Measurements from ENCODE around the gene ZDHHC11B. TPM values are rescaled to one million over a fixed set of nuclear protein-coding genes. Genes with fewer than 3 reads are reported as not detected.
"Not testable (repeated sequence)": the region's sequence is repeated elsewhere in the genome, so short reads cannot be mapped to it uniquely, and the experiment has no call there.

ZDHHC11B gene
- total RNA-seq, 8 experiments from 2014 or later: 0.24 to 8.6 (median 3.3) TPM; not detected in 1

- not testable (repeated sequence) for H3K27ac ChIP-seq; H3K4me1 ChIP-seq (replicated peaks in 1 of 2); H3K4me3 ChIP-seq
- WGBS, 10 experiments: no CpG with 5 or more reads among the region's 12 CpGs
- in situ Hi-C loops (cut with MboI; ENCODE audit: low pct_unique_long_range_greater_than_20kb in 2 of 9, low sequenced_read_pairs in 9 of 9, unreplicated experiment in 9 of 9): loop anchor here in 1 of 9 experiments (10.0 kb wide), 1 partner anchor 95 kb away; the partner anchor contains the start of gene ZDHHC11B
- peak in 6 of 8 experiments; percentile 7 to 56 (median 37) for ATAC-seq (replicated peaks in 6 of 8)
Measured at GRCh38 chr5:690293-690692, 94.2 kb downstream of the ZDHHC11B start.

DNA sequence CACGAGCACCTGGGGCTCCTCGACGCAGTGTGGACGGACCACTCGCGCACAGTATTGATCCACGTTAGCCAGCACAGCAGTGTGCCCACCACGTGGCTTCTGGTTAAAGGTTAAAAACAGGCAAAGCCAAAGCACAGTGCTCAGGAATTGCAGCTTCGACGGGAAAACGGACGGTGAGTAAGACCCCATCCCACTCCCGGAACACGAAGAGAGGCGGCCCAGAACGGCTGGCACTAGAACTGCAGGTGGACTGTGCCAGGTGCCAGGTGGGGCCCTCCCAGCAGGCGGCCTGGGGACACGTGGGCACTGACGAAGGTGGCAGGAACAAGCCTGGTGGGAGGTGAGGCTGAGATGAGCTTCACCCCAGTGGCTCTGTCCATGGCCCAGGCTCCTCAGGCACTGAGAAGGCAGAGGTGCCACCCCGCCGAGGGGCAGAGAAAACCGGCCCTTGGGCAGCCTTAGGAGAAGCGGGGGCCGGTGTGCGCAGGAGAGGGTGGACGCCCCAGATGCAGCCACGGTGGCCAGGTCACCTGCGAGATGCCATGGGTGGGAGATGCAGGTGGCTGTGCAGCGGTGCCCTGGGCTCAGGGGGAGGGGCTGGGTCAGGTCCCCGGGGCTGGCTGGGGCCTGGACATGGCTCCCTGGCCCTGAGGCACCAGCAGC, 96.0 kb downstream of the ZDHHC11B start:
- in situ Hi-C loops (cut with MboI; ENCODE audit: low pct_unique_long_range_greater_than_20kb in 2 of 9, low sequenced_read_pairs in 9 of 9, unreplicated experiment in 9 of 9); H3K4me3 ChIP-seq; H3K27ac ChIP-seq; ATAC-seq (replicated peaks in 6 of 8); H3K4me1 ChIP-seq (replicated peaks in 1 of 2): not testable (repeated sequence)
- WGBS, 10 experiments: no CpG with 5 or more reads among the region's 30 CpGs

- ATAC-seq (replicated peaks in 6 of 8); in situ Hi-C loops (cut with MboI; ENCODE audit: low pct_unique_long_range_greater_than_20kb in 2 of 9, low sequenced_read_pairs in 9 of 9, unreplicated experiment in 9 of 9): not testable (repeated sequence)
- WGBS, 10 experiments: no CpG with 5 or more reads among the region's 12 CpGs
Measured at GRCh38 chr5:686936-687335, 97.6 kb downstream of the ZDHHC11B start.

DNA sequence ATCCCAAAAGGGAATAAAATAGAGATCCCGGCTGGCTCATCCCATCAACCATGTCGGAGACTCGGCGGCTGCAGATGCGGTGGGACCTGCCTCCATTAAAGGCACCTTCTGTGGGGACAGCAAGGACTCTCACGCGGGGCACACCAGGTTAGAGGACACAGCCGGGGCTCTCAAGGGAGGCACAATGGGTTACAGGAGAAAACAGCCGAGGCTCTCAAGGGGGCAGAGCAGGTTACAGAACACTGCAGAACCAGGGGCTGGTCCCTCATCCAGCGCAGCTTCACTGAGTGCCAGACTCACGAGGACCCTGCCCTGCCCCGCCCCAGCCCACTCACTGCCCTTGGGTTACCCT, 98.4 kb downstream of the ZDHHC11B start:
- WGBS, 10 experiments: 100% methylated on average over 4 of the region's 12 CpGs; no CpG with 5 or more reads in 9 of the 10 experiments
- in situ Hi-C loops (cut with MboI; ENCODE audit: low pct_unique_long_range_greater_than_20kb in 2 of 9, low sequenced_read_pairs in 9 of 9, unreplicated experiment in 9 of 9); H3K4me1 ChIP-seq (replicated peaks in 1 of 2); ATAC-seq (replicated peaks in 6 of 8); H3K4me3 ChIP-seq; H3K27ac ChIP-seq: not testable (repeated sequence)

More at GRCh38 chr5:686936-687335, 97.6 kb downstream of the ZDHHC11B start:
- H3K4me1 ChIP-seq (replicated peaks in 1 of 2); H3K4me3 ChIP-seq; H3K27ac ChIP-seq: not testable (repeated sequence)

DNA sequence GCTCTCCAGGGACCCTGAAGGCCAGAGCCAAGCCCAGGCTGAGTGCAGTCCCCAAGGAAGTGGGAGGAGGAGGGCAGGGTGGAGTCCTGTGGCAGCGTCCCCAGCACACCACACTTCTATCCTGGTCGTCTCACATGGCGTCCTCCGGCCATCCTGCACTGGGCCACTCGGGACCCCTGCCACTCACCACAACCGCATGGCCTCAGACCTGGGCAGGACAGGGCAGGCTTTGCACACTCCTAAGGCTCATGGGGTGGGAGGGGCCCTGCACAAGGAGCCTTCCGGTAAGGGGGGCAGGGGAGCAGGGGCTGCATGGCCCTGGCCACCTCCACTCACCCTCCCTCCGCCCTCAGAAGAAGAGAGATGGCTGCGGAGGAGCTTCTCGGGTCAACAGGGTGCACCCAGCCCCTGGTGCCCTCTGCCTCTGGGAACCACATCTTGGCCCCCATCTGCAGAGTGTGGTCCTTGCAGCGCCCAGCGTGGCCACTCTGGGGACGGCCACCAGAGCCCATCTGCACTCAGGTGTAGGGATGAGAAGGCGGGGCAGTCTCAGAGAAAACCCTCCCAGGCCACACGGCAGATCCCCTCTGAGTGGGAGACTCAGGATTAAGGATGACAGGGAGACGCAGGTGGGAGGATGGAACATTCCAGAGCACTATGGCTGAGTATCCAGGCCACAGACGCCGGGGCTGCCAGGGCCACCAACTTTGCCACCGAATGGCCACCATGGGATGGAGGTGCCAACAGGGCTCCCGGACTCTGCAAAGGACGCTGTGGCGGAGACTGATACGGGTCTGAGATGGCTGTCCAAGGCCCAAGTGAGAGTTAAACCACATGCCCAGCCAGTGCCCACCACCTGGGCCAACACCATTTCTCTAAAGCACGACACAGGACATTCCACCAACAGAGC, 99.0 kb downstream of the ZDHHC11B start:
- 100% methylated on average over 1 of the region's 24 CpGs; no CpG with 5 or more reads in 8 of the 10 experiments for WGBS, 10 experiments
- peak in 1 of 8 experiments; percentile 4 for ATAC-seq (replicated peaks in 6 of 8)
- Histone ChIP-seq H3K4me3 (no peak overlapping the region), H3K27ac (no peak overlapping the region), H3K4me1 (replicated peaks in 1 of 2) (no peaks in the 10 kb centered on the region)
- in situ Hi-C loops (cut with MboI; ENCODE audit: low pct_unique_long_range_greater_than_20kb in 2 of 9, low sequenced_read_pairs in 9 of 9, unreplicated experiment in 9 of 9): no loop called here

- H3K27ac ChIP-seq: no peak overlapping the region
- no peaks in the 10 kb centered on the region for H3K4me1 ChIP-seq (replicated peaks in 1 of 2)
- no peak overlapping the region for H3K4me3 ChIP-seq
- ATAC-seq (replicated peaks in 6 of 8): no peak
- in situ Hi-C loops (cut with MboI; ENCODE audit: low pct_unique_long_range_greater_than_20kb in 2 of 9, low sequenced_read_pairs in 9 of 9, unreplicated experiment in 9 of 9): no loop called here
- WGBS, 10 experiments: 37% methylated on average over 2 of the region's 17 CpGs; no CpG with 5 or more reads in 9 of the 10 experiments
Measured at GRCh38 chr5:684751-685216, 99.7 kb downstream of the ZDHHC11B start.

DNA sequence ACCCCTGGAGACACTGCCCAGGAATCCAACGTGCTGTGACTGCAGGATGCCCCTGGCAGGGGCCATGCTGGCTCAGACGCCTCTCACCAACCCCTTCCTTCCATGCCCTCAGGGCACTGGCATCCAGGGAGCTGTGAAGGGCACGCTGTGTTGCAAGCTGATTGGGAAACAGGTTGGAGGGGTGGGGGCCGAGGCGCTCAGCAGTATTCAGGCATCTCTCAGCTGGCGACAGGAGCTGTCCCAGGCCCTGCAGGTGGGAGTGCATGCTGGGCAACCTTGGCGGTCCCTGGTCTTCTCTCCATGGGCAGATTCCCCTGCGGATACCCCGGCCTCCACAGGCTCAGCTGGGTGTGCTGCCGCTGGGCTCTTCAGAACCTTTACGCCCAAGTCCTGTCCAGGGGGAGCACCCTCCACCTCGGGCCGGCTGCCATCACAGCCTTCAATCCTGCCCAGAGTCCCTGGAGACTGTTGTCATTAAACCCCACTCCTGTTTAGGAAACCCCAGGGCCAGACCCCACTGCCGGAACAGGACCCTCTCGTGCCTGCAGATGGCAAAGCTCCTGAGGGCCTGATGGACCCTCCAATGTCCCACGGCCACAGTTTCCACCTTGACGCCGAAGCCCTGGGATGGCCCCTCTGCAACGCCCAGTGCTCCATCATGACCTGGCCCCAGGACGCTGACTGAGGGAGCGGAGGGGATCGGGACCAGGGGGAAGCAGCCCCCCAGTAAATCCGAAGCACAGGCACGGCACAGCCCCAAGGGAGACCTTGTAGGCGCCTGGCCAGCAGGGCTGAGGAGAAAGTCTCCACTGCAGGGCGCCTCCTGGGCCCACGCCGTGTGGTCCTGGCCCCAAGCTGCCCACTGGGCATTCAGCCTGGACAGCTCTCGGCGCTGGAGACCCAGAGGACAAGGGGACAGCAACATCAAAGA, 100.7 kb downstream of the ZDHHC11B start:
- peak in 1 of 8 experiments; percentile 80 for ATAC-seq (replicated peaks in 6 of 8)
- no peak overlapping the region for H3K27ac ChIP-seq
- 53 to 80% (median 77%) methylated on average over 1 to 12 of the region's 30 CpGs; no CpG with 5 or more reads in 5 of the 10 experiments for WGBS, 10 experiments
- H3K4me3 ChIP-seq: no peak overlapping the region
- no peaks in the 10 kb centered on the region for H3K4me1 ChIP-seq (replicated peaks in 1 of 2)
- in situ Hi-C loops (cut with MboI; ENCODE audit: low pct_unique_long_range_greater_than_20kb in 2 of 9, low sequenced_read_pairs in 9 of 9, unreplicated experiment in 9 of 9): no loop called here

- ATAC-seq (replicated peaks in 6 of 8); H3K4me3 ChIP-seq; H3K27ac ChIP-seq; H3K4me1 ChIP-seq (replicated peaks in 1 of 2); in situ Hi-C loops (cut with MboI; ENCODE audit: low pct_unique_long_range_greater_than_20kb in 2 of 9, low sequenced_read_pairs in 9 of 9, unreplicated experiment in 9 of 9): not testable (repeated sequence)
- 90% methylated on average over 6 of the region's 17 CpGs; no CpG with 5 or more reads in 9 of the 10 experiments for WGBS, 10 experiments
Measured at GRCh38 chr5:682651-683358, 101.7 kb downstream of the ZDHHC11B start.

- H3K4me1 ChIP-seq (replicated peaks in 1 of 2); in situ Hi-C loops (cut with MboI; ENCODE audit: low pct_unique_long_range_greater_than_20kb in 2 of 9, low sequenced_read_pairs in 9 of 9, unreplicated experiment in 9 of 9); ATAC-seq (replicated peaks in 6 of 8); H3K27ac ChIP-seq; H3K4me3 ChIP-seq: not testable (repeated sequence)
- no CpG with 5 or more reads among the region's 3 CpGs for WGBS, 10 experiments
Measured at GRCh38 chr5:682216-682615, 102.3 kb downstream of the ZDHHC11B start.

- ATAC-seq (replicated peaks in 6 of 8); in situ Hi-C loops (cut with MboI; ENCODE audit: low pct_unique_long_range_greater_than_20kb in 2 of 9, low sequenced_read_pairs in 9 of 9, unreplicated experiment in 9 of 9); H3K27ac ChIP-seq; H3K4me3 ChIP-seq; H3K4me1 ChIP-seq (replicated peaks in 1 of 2): not testable (repeated sequence)
- 60% methylated on average over 1 to 4 of the region's 17 CpGs; no CpG with 5 or more reads in 8 of the 10 experiments for WGBS, 10 experiments
Measured at GRCh38 chr5:681317-682191, 103.0 kb downstream of the ZDHHC11B start.

- 70 to 100% (median 82%) methylated on average over 1 to 4 of the region's 13 CpGs; no CpG with 5 or more reads in 6 of the 10 experiments for WGBS, 10 experiments
- H3K4me3 ChIP-seq; ATAC-seq (replicated peaks in 6 of 8); in situ Hi-C loops (cut with MboI; ENCODE audit: low pct_unique_long_range_greater_than_20kb in 2 of 9, low sequenced_read_pairs in 9 of 9, unreplicated experiment in 9 of 9); H3K27ac ChIP-seq; H3K4me1 ChIP-seq (replicated peaks in 1 of 2): not testable (repeated sequence)
Measured at GRCh38 chr5:680836-681235, 103.7 kb downstream of the ZDHHC11B start.
